HEK293 (cell line): ENCODE data around the gene ANTKMT.

ENCODE experiments used
- EGR2 ChIP-seq: fragments of 450-650 bp; formaldehyde crosslinking; IDR thresholded peaks from 2 replicates; pipeline ENCODE4 v1.5.1; 2016; ENCODE audit warnings: low read depth, missing biosample characterization, missing genetic modification characterization
- IKZF3 ChIP-seq: fragments of 450-650 bp; IDR thresholded peaks from 2 replicates; pipeline ENCODE4 v1.5.0; 2018; ENCODE audit warnings: missing biosample characterization, mild to moderate bottlenecking, missing genetic modification characterization, moderate library complexity
- OSR2 ChIP-seq: fragments of 450-650 bp; formaldehyde crosslinking; IDR thresholded peaks from 2 replicates; pipeline ENCODE4 v1.5.1; 2016; ENCODE audit warnings: missing biosample characterization, missing genetic modification characterization
- RBAK ChIP-seq: fragments of 450-650 bp; formaldehyde crosslinking; IDR thresholded peaks from 2 replicates; pipeline ENCODE4 v1.5.1; 2016; ENCODE audit warnings: missing biosample characterization, missing genetic modification characterization
- TCF7L2 ChIP-seq: IDR thresholded peaks from 2 replicates; pipeline ENCODE4 v1.6.1; 2011; ENCODE audit warnings: low read depth, mild to moderate bottlenecking, inconsistent platforms, low read length, moderate library complexity, borderline replicate concordance
- ZBTB20 ChIP-seq: fragments of 450-650 bp; formaldehyde crosslinking; IDR thresholded peaks from 2 replicates; pipeline ENCODE4 v1.5.1; 2016; ENCODE audit warnings: missing biosample characterization, missing genetic modification characterization
- ZBTB21 ChIP-seq: fragments of 450-650 bp; formaldehyde crosslinking; IDR thresholded peaks from 2 replicates; pipeline ENCODE4 v1.5.1; 2017; ENCODE audit warnings: missing biosample characterization, missing genetic modification characterization
- ZBTB7A ChIP-seq: fragments of 450-650 bp; formaldehyde crosslinking; IDR thresholded peaks from 2 replicates; pipeline ENCODE4 v1.5.1; 2016; ENCODE audit warnings: low read depth, missing biosample characterization, missing genetic modification characterization
- ZFHX2 ChIP-seq: fragments of 450-650 bp; formaldehyde crosslinking; conservative IDR thresholded peaks from 2 replicates; pipeline ENCODE4 v1.5.1; 2016; ENCODE audit warnings: missing biosample characterization, missing genetic modification characterization
- ZFP37 ChIP-seq: fragments of 450-650 bp; formaldehyde crosslinking; IDR thresholded peaks from 2 replicates; pipeline ENCODE4 v1.5.1; 2016; ENCODE audit warnings: missing biosample characterization, missing genetic modification characterization
- ZNF169 ChIP-seq: fragments of 450-650 bp; formaldehyde crosslinking; IDR thresholded peaks from 2 replicates; pipeline ENCODE4 v1.5.1; 2016; ENCODE audit warnings: missing biosample characterization, missing genetic modification characterization
- ZNF175 ChIP-seq: fragments of 450-650 bp; formaldehyde crosslinking; IDR thresholded peaks from 2 replicates; pipeline ENCODE4 v1.5.1; 2016; ENCODE audit warnings: missing biosample characterization, missing genetic modification characterization
- ZNF202 ChIP-seq: fragments of 450-650 bp; formaldehyde crosslinking; IDR thresholded peaks from 2 replicates; pipeline ENCODE4 v1.5.1; 2016; ENCODE audit warnings: missing biosample characterization, missing genetic modification characterization, borderline replicate concordance
- ZNF221 ChIP-seq: fragments of 450-650 bp; formaldehyde crosslinking; IDR thresholded peaks from 2 replicates; pipeline ENCODE4 v1.5.1; 2017; ENCODE audit warnings: missing biosample characterization, missing genetic modification characterization, borderline replicate concordance
- ZNF23 ChIP-seq: fragments of 450-650 bp; formaldehyde crosslinking; IDR thresholded peaks from 2 replicates; pipeline ENCODE4 v1.5.1; 2016; ENCODE audit warnings: missing biosample characterization, missing genetic modification characterization, borderline replicate concordance
- ZNF311 ChIP-seq: fragments of 450-650 bp; formaldehyde crosslinking; IDR thresholded peaks from 2 replicates; pipeline ENCODE4 v1.5.1; 2017; ENCODE audit warnings: missing biosample characterization, missing genetic modification characterization, borderline replicate concordance
- ZNF37A ChIP-seq: fragments of 450-650 bp; IDR thresholded peaks from 2 replicates; pipeline ENCODE4 v1.5.1; 2018; ENCODE audit warnings: missing biosample characterization, missing genetic modification characterization
- ZNF394 ChIP-seq: fragments of 450-650 bp; formaldehyde crosslinking; IDR thresholded peaks from 2 replicates; pipeline ENCODE4 v1.5.1; 2016; ENCODE audit warnings: missing biosample characterization, missing genetic modification characterization, mild to moderate bottlenecking, moderate library complexity, borderline replicate concordance
- ZNF404 ChIP-seq: fragments of 450-650 bp; formaldehyde crosslinking; IDR thresholded peaks from 2 replicates; pipeline ENCODE4 v1.5.1; 2017; ENCODE audit warnings: missing biosample characterization, missing genetic modification characterization
- ZNF433 ChIP-seq: fragments of 450-650 bp; formaldehyde crosslinking; IDR thresholded peaks from 2 replicates; pipeline ENCODE4 v1.5.1; 2016; ENCODE audit warnings: missing biosample characterization, missing genetic modification characterization, low read depth
- ZNF501 ChIP-seq: fragments of 450-650 bp; formaldehyde crosslinking; IDR thresholded peaks from 2 replicates; pipeline ENCODE4 v1.5.1; 2016; ENCODE audit warnings: missing biosample characterization, missing genetic modification characterization
- ZNF600 ChIP-seq: fragments of 450-650 bp; formaldehyde crosslinking; IDR thresholded peaks from 2 replicates; pipeline ENCODE4 v1.5.1; 2016; ENCODE audit warnings: missing biosample characterization, missing genetic modification characterization
- ZNF629 ChIP-seq: fragments of 450-650 bp; formaldehyde crosslinking; IDR thresholded peaks from 2 replicates; pipeline ENCODE4 v1.5.1; 2017; ENCODE audit warnings: missing biosample characterization, missing genetic modification characterization
- TF ChIP-seq, protein P1 (sequence below): fragments of 450-650 bp; formaldehyde crosslinking; IDR thresholded peaks from 2 replicates; pipeline ENCODE4 v1.5.1; 2016; ENCODE audit warnings: missing biosample characterization, missing genetic modification characterization
- TF ChIP-seq, protein P2 (sequence below): fragments of 450-650 bp; formaldehyde crosslinking; IDR thresholded peaks from 2 replicates; pipeline ENCODE4 v1.5.1; 2016; ENCODE audit warnings: missing biosample characterization, missing genetic modification characterization
- TF ChIP-seq, protein P3 (sequence below): fragments of 450-650 bp; formaldehyde crosslinking; IDR thresholded peaks from 2 replicates; pipeline ENCODE4 v1.5.1; 2017; ENCODE audit warnings: missing biosample characterization, missing genetic modification characterization
- TF ChIP-seq, protein P4 (sequence below): fragments of 450-650 bp; formaldehyde crosslinking; IDR thresholded peaks from 2 replicates; pipeline ENCODE4 v1.5.1; 2016; ENCODE audit warnings: missing biosample characterization, missing genetic modification characterization
- TF ChIP-seq, protein P5 (sequence below): fragments of 450-650 bp; formaldehyde crosslinking; IDR thresholded peaks from 2 replicates; pipeline ENCODE4 v1.5.1; 2016; ENCODE audit warnings: missing biosample characterization, missing genetic modification characterization
- TF ChIP-seq, protein P6 (sequence below): fragments of 450-650 bp; formaldehyde crosslinking; IDR thresholded peaks from 2 replicates; pipeline ENCODE4 v1.5.1; 2016; ENCODE audit warnings: missing biosample characterization, missing genetic modification characterization

ANTKMT gene

DNA sequence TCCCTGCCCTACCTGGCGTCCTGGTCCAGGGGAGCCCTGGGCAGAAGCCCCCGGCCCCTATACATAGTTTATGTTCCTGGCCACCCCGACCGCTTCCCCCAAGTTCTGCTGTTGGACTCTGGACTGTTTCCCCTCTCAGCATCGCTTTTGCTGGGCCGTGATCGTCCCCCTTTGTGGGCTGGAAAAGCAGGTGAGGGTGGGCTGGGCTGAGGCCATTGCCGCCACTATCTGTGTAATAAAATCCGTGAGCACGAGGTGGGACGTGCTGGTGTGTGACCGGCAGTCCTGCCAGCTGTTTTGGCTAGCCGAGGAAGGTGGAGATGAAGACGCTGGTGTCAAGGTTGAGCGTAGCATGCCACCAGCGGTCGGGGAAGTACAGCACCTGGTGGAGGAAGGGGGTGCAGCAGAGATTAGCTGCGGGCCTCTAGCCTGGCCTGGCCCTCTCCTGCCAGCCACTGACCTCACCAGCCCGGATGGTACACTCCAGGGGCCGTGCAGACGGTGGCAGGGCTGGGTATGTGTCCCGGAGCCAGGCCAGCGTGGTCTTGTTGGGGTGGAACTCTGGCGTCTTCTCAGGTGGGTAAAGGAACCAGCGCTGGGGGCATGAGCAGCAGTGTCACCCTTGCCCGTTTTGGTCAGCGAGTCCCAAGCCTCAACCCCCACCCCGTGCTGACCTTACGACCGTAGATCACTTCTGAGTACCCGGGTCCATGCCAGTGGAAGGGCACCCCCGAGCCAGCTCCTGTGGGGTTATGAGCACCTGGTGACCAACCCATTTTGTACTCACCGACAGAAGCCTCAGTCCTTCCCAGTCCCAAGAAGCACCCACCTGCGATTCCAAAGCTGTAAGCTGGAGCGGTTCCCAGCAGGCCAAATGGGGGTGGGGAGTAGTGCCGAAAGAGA is 38.2 kb upstream of the ANTKMT start (continued):
- TF ChIP-seq ZNF404 (tag by site-specific recombination) (no peak), ZNF629 (tag by site-specific recombination) (0 out of 2 replicates have a peak, but pooled peaks have one; percentile 11), TCF7L2 (no peak), ZNF202 (no peak), ZNF175 (tag by site-specific recombination) (no peak), IKZF3 (tag by site-specific recombination) (peak; percentile 79; the same call in 1 of the 2 replicates), ZNF394 (tag by site-specific recombination) (no peak), ZFHX2 (tag by site-specific recombination) (no peak), EGR2 (tag by site-specific recombination) (no peak), ZNF37A (tag by site-specific recombination) (no peak), ZNF23 (tag by site-specific recombination) (no peak), OSR2 (tag by site-specific recombination) (0 out of 2 replicates have a peak, but pooled peaks have one; percentile 4), ZNF311 (no peak), ZFP37 (tag by site-specific recombination) (peak; percentile 13; the same call in 1 of the 2 replicates), ZNF433 (no peak), RBAK (tag by site-specific recombination) (no peak), ZNF221 (tag by site-specific recombination) (no peak), ZBTB7A (tag by site-specific recombination) (peak; percentile 73; the same call in 1 of the 2 replicates), ZNF600 (tag by site-specific recombination) (peak; percentile 86), ZBTB20 (no peak), ZBTB21 (tag by site-specific recombination) (no peak; the same call in 1 of the 2 replicates), ZNF501 (tag by site-specific recombination) (no peak; the same call in 1 of the 2 replicates), ZNF169 (tag by site-specific recombination) (no peak)
- TF ChIP-seq, protein P1, sequence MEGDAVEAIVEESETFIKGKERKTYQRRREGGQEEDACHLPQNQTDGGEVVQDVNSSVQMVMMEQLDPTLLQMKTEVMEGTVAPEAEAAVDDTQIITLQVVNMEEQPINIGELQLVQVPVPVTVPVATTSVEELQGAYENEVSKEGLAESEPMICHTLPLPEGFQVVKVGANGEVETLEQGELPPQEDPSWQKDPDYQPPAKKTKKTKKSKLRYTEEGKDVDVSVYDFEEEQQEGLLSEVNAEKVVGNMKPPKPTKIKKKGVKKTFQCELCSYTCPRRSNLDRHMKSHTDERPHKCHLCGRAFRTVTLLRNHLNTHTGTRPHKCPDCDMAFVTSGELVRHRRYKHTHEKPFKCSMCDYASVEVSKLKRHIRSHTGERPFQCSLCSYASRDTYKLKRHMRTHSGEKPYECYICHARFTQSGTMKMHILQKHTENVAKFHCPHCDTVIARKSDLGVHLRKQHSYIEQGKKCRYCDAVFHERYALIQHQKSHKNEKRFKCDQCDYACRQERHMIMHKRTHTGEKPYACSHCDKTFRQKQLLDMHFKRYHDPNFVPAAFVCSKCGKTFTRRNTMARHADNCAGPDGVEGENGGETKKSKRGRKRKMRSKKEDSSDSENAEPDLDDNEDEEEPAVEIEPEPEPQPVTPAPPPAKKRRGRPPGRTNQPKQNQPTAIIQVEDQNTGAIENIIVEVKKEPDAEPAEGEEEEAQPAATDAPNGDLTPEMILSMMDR (tag by site-specific recombination) = peak; percentile 69
- TF ChIP-seq, protein P2, sequence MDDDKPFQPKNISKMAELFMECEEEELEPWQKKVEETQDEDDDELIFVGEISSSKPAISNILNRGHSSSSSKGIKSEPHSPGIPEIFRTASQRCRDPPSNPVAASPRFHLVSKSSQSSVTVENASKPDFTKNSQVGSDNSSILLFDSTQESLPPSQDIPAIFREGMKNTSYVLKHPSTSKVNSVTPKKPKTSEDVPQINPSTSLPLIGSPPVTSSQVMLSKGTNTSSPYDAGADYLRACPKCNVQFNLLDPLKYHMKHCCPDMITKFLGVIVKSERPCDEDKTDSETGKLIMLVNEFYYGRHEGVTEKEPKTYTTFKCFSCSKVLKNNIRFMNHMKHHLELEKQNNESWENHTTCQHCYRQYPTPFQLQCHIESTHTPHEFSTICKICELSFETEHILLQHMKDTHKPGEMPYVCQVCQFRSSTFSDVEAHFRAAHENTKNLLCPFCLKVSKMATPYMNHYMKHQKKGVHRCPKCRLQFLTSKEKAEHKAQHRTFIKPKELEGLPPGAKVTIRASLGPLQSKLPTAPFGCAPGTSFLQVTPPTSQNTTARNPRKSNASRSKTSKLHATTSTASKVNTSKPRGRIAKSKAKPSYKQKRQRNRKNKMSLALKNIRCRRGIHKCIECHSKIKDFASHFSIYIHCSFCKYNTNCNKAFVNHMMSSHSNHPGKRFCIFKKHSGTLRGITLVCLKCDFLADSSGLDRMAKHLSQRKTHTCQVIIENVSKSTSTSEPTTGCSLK (tag by site-specific recombination) = no peak
- TF ChIP-seq, protein P3, sequence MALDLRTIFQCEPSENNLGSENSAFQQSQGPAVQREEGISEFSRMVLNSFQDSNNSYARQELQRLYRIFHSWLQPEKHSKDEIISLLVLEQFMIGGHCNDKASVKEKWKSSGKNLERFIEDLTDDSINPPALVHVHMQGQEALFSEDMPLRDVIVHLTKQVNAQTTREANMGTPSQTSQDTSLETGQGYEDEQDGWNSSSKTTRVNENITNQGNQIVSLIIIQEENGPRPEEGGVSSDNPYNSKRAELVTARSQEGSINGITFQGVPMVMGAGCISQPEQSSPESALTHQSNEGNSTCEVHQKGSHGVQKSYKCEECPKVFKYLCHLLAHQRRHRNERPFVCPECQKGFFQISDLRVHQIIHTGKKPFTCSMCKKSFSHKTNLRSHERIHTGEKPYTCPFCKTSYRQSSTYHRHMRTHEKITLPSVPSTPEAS = no peak
- TF ChIP-seq, protein P4, sequence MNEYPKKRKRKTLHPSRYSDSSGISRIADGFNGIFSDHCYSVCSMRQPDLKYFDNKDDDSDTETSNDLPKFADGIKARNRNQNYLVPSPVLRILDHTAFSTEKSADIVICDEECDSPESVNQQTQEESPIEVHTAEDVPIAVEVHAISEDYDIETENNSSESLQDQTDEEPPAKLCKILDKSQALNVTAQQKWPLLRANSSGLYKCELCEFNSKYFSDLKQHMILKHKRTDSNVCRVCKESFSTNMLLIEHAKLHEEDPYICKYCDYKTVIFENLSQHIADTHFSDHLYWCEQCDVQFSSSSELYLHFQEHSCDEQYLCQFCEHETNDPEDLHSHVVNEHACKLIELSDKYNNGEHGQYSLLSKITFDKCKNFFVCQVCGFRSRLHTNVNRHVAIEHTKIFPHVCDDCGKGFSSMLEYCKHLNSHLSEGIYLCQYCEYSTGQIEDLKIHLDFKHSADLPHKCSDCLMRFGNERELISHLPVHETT (tag by site-specific recombination) = no peak; the same call in 1 of the 2 replicates
- TF ChIP-seq, protein P5, sequence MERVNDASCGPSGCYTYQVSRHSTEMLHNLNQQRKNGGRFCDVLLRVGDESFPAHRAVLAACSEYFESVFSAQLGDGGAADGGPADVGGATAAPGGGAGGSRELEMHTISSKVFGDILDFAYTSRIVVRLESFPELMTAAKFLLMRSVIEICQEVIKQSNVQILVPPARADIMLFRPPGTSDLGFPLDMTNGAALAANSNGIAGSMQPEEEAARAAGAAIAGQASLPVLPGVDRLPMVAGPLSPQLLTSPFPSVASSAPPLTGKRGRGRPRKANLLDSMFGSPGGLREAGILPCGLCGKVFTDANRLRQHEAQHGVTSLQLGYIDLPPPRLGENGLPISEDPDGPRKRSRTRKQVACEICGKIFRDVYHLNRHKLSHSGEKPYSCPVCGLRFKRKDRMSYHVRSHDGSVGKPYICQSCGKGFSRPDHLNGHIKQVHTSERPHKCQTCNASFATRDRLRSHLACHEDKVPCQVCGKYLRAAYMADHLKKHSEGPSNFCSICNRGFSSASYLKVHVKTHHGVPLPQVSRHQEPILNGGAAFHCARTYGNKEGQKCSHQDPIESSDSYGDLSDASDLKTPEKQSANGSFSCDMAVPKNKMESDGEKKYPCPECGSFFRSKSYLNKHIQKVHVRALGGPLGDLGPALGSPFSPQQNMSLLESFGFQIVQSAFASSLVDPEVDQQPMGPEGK (tag by site-specific recombination) = no peak
- TF ChIP-seq, protein P6, sequence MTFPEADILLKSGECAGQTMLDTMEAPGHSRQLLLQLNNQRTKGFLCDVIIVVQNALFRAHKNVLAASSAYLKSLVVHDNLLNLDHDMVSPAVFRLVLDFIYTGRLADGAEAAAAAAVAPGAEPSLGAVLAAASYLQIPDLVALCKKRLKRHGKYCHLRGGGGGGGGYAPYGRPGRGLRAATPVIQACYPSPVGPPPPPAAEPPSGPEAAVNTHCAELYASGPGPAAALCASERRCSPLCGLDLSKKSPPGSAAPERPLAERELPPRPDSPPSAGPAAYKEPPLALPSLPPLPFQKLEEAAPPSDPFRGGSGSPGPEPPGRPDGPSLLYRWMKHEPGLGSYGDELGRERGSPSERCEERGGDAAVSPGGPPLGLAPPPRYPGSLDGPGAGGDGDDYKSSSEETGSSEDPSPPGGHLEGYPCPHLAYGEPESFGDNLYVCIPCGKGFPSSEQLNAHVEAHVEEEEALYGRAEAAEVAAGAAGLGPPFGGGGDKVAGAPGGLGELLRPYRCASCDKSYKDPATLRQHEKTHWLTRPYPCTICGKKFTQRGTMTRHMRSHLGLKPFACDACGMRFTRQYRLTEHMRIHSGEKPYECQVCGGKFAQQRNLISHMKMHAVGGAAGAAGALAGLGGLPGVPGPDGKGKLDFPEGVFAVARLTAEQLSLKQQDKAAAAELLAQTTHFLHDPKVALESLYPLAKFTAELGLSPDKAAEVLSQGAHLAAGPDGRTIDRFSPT (tag by site-specific recombination) = peak; percentile 96
